Caco-2 (cell line): ENCODE data around the gene PRKAG2. TPM values are rescaled to one million over a fixed set of nuclear protein-coding genes. Genes with fewer than 3 reads are reported as not detected.
A peak's percentile ranks its signal among the peaks of the same experiment; 100 is the strongest.

ENCODE experiments used
- BruUV-seq: library from RNA; stranded (reverse); fragments of 400-500 nt; replicated peaks from 2 replicates; lab custom pipeline; 2021; lab: Mats Ljungman, UMichigan
- CTCF ChIA-PET: fragments of 300-600 bp; sonication (Branson Sonifier 250); formaldehyde crosslinking; loops from one replicate; lab custom pipeline; 2022; ENCODE audit warnings: antibody characterized with exemption; lab: Charles Lee
- POLR2A ChIA-PET: fragments of 300-600 bp; sonication (Branson Sonifier 250); formaldehyde crosslinking; loops from one replicate; lab custom pipeline; 2022; ENCODE audit warnings: antibody characterized with exemption; lab: Charles Lee
- DNase-seq, 2 experiments: peaks; one replicate each; pipeline versions ENCODE4 v3.0.0 to v3.0.0-alpha.2; 2020 to 2022
- H3K27me3 ChIP-seq: replicated peaks from 2 replicates; pipeline ENCODE4 v1.6.0; 2011; ENCODE audit warnings: low read length; ENCODE audit not compliant: control insufficient read depth, insufficient read depth
- H3K36me3 ChIP-seq: 2 replicates; pipeline ENCODE4 v1.5.1; 2011; ENCODE audit warnings: low read length; ENCODE audit not compliant: control insufficient read depth, insufficient read depth
- H3K4me1 ChIP-seq: fragments of 250-450 bp; sonication (Bioruptor Pico); 2 replicates; pipeline ENCODE4 v1.5.1; 2020; ENCODE audit warnings: mild to moderate bottlenecking
- H3K4me3 ChIP-seq: 2 replicates; pipeline ENCODE4 v1.5.1; 2011; ENCODE audit warnings: low read depth, mild to moderate bottlenecking, control low read depth, low read length
- H3K9me3 ChIP-seq: fragments of 250-450 bp; sonication (Bioruptor Pico); 2 replicates; pipeline ENCODE4 v1.5.1; 2020; ENCODE audit warnings: mild to moderate bottlenecking, moderate library complexity
- H3K27ac Mint-ChIP-seq: one replicate; pipeline ENCODE4 v1.8.0; 2022; ENCODE audit warnings: mixed read lengths; ENCODE audit not compliant: unreplicated experiment
- H3K27me3 Mint-ChIP-seq: one replicate; pipeline ENCODE4 v1.8.0; 2022; ENCODE audit warnings: mixed read lengths; ENCODE audit not compliant: insufficient read depth, unreplicated experiment
- H3K36me3 Mint-ChIP-seq: one replicate; pipeline ENCODE4 v1.8.0; 2022; ENCODE audit warnings: mild to moderate bottlenecking, mixed read lengths; ENCODE audit not compliant: insufficient read depth, unreplicated experiment
- H3K4me1 Mint-ChIP-seq: one replicate; pipeline ENCODE4 v1.8.0; 2022; ENCODE audit warnings: low read depth, mixed read lengths; ENCODE audit not compliant: unreplicated experiment
- H3K4me3 Mint-ChIP-seq: one replicate; pipeline ENCODE4 v1.8.0; 2022; ENCODE audit warnings: mild to moderate bottlenecking, moderate library complexity, mixed read lengths; ENCODE audit not compliant: unreplicated experiment
- H3K9me3 Mint-ChIP-seq: one replicate; pipeline ENCODE4 v1.8.0; 2022; ENCODE audit warnings: mixed read lengths; ENCODE audit not compliant: unreplicated experiment
- CTCF ChIP-seq, 2 experiments: fragments of 200-600 bp in 1 of 2; IDR thresholded peaks; 1 replicate in 1 of 2; 2 replicates in 1 of 2; pipeline versions ENCODE4 v1.5.1 to v1.8.0; 2011 to 2022; ENCODE audit warnings: antibody characterized with exemption in 1 of 2, control low read depth in 1 of 2, inconsistent platforms in 1 of 2, low read depth in 1 of 2, low read length in 1 of 2, mild to moderate bottlenecking in 1 of 2, moderate library complexity in 1 of 2; ENCODE audit not compliant: insufficient read depth in 1 of 2, severe bottlenecking in 1 of 2, unreplicated experiment in 1 of 2
- intact Hi-C: fragments of 100-400 bp; cut with micrococcal nuclease; formaldehyde crosslinking; loops from one replicate; pipeline ENCODE4 v1.10.0; 2022; ENCODE audit not compliant: unreplicated experiment
- total RNA-seq: library from RNA; stranded (reverse); gene quantifications from 2 replicates; pipeline ENCODE4 v1.2.3, GENCODE V29; 2022

Gene PRKAG2
- total RNA-seq, 1 experiment from 2014 or later: 15.9 TPM

- CTCF ChIA-PET: no interaction called here
- Histone ChIP-seq H3K4me3 (no peak overlapping the region), H3K4me1 (peaks cover 20% of the 10 kb centered on the region), H3K36me3 (no peaks in the 10 kb centered on the region), H3K27me3 (no peaks in the 10 kb centered on the region), H3K9me3 (no peaks in the 10 kb centered on the region)
- H3K9me3 Mint-ChIP-seq: no peaks in the 10 kb centered on the region
- peaks cover 20% of the 10 kb centered on the region for H3K4me1 Mint-ChIP-seq
- BruUV-seq: no TSS peak
- H3K27me3 Mint-ChIP-seq: no peaks in the 10 kb centered on the region
- H3K27ac Mint-ChIP-seq: peak overlapping the region; percentile 31
- DNase-seq: no peak
- H3K4me3 Mint-ChIP-seq: no peak overlapping the region
- POLR2A ChIA-PET: interaction anchor here (0.6 kb wide), 1 partner anchor 265 kb away, joined by 3 read pairs; no protein-coding TSS in a partner anchor
- intact Hi-C loops: no loop called here
- peaks cover 5% of the 10 kb centered on the region for H3K36me3 Mint-ChIP-seq
- no peak for TF ChIP-seq CTCF (IDR thresholded peaks at IDR 0.05; ENCODE audit: insufficient read depth in 1 of 2, low read depth in 1 of 2, low read length in 1 of 2, severe bottlenecking in 1 of 2, unreplicated experiment in 1 of 2)
Observed at GRCh38 chr7:151683615-151684407, 193.1 kb downstream of the PRKAG2 start.

- intact Hi-C loops: no loop called here
- no peaks in the 10 kb centered on the region for H3K27me3 ChIP-seq
- no peaks in the 10 kb centered on the region for H3K9me3 ChIP-seq
- no peak overlapping the region for H3K4me3 ChIP-seq
- Mint-ChIP-seq H3K36me3 (peaks cover 5% of the 10 kb centered on the region), H3K4me1 (peaks cover 20% of the 10 kb centered on the region), H3K27me3 (no peaks in the 10 kb centered on the region), H3K4me3 (no peak overlapping the region), H3K9me3 (no peaks in the 10 kb centered on the region), H3K27ac (peak overlapping the region; percentile 31)
- H3K36me3 ChIP-seq: no peaks in the 10 kb centered on the region
- ChIA-PET POLR2A (interaction anchor here (0.6 kb wide), 1 partner anchor 87 kb away, joined by 4 read pairs; no protein-coding TSS in a partner anchor), CTCF (no interaction called here)
- DNase-seq: no peak
- no peak for TF ChIP-seq CTCF (IDR thresholded peaks at IDR 0.05; ENCODE audit: insufficient read depth in 1 of 2, low read depth in 1 of 2, low read length in 1 of 2, severe bottlenecking in 1 of 2, unreplicated experiment in 1 of 2)
- H3K4me1 ChIP-seq: peaks cover 16% of the 10 kb centered on the region
- BruUV-seq: no TSS peak
Observed at GRCh38 chr7:151682831-151683614, 193.9 kb downstream of the PRKAG2 start.

DNA sequence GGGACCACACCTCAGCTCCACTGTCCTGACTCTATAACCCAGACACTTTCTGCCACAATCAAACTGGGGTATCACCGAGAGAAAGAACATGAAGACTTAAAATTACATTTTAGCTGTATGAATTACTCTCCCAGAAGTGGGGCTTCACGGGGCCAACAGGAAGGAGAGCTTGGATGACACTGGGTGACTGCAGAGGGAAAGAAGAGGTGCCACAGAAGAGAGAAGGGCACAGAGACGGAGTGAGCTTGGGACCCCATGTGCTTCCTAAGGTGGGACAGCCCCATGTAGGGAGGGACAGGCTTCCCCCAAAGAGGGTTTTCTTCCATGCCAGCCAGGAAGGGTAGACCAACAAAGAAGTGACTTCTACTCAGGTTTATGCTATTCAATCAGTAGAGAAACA is 195.2 kb downstream of the PRKAG2 start:
- CTCF ChIA-PET: no interaction called here
- no peak for TF ChIP-seq CTCF (IDR thresholded peaks at IDR 0.05; ENCODE audit: insufficient read depth in 1 of 2, low read depth in 1 of 2, low read length in 1 of 2, severe bottlenecking in 1 of 2, unreplicated experiment in 1 of 2)
- no peaks in the 10 kb centered on the region for H3K9me3 ChIP-seq
- DNase-seq: no peak
- Mint-ChIP-seq H3K9me3 (no peaks in the 10 kb centered on the region), H3K36me3 (no peaks in the 10 kb centered on the region), H3K27ac (no peak overlapping the region), H3K27me3 (no peaks in the 10 kb centered on the region), H3K4me1 (peaks cover 7% of the 10 kb centered on the region), H3K4me3 (no peak overlapping the region)
- H3K36me3 ChIP-seq: no peaks in the 10 kb centered on the region
- no peak overlapping the region for H3K4me3 ChIP-seq
- intact Hi-C loops: no loop called here
- no TSS peak for BruUV-seq
- H3K4me1 ChIP-seq: peaks cover 3% of the 10 kb centered on the region
- POLR2A ChIA-PET: no interaction called here
- H3K27me3 ChIP-seq: no peaks in the 10 kb centered on the region
